GM12873 (cell line): ENCODE measurements around the gene PSTPIP1.

Source experiments
- TF ChIP-seq, protein P1 (sequence below): IDR thresholded peaks from 2 replicates; pipeline ENCODE4 v1.5.1; 2012; ENCODE audit warnings: low read depth, mild to moderate bottlenecking, moderate library complexity, low read length, control low read depth; ENCODE audit not compliant: insufficient read depth; ENCODE audit errors: missing control alignments

Gene PSTPIP1

DNA sequence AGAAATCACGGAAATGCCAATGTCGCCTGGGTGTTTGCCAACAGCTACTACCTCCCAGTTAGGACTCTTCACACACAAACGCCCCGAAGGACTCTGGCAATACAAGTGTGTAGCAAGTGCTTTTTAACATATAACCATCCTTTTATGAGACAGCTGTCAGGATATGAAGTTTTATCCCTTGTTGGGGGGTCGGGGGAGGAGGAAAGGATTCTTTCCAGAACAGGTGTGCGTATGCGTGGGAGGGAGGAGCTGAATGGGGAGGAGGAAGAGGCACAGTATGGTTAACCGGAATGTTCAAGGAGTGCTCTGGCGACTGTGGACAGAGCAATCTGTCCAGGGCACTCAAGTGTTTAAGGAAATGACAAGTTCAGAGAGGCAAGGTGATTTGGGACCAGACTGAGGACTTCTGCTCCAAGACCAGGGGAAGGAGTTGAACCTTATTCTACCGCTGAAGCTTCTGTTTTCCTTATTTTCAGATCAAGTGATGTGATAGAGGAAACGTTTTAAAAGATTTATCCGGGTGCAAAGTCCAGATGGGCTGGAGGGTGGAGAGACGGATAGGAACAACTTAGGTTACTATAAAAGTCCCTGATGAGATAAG lies 74.7 kb downstream of the PSTPIP1 start:
- TF ChIP-seq, protein P1, sequence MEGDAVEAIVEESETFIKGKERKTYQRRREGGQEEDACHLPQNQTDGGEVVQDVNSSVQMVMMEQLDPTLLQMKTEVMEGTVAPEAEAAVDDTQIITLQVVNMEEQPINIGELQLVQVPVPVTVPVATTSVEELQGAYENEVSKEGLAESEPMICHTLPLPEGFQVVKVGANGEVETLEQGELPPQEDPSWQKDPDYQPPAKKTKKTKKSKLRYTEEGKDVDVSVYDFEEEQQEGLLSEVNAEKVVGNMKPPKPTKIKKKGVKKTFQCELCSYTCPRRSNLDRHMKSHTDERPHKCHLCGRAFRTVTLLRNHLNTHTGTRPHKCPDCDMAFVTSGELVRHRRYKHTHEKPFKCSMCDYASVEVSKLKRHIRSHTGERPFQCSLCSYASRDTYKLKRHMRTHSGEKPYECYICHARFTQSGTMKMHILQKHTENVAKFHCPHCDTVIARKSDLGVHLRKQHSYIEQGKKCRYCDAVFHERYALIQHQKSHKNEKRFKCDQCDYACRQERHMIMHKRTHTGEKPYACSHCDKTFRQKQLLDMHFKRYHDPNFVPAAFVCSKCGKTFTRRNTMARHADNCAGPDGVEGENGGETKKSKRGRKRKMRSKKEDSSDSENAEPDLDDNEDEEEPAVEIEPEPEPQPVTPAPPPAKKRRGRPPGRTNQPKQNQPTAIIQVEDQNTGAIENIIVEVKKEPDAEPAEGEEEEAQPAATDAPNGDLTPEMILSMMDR = no peak

DNA sequence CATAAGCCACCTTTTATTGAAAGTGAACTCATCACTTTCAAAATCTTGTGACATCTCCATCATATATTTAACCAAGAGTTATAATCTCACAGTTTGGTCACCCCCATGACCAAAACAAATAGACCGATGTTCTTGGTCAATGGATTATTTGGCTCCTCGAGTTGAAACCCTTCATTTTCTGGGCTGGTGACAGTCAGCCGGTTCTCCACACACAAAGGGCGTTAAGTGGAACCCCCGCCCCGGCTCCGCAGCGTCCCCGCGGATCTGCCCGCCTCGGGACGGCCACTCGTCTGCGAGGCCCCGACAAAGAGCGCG lies 75.2 kb downstream of the PSTPIP1 start:
- TF ChIP-seq, protein P1 = no peak

DNA sequence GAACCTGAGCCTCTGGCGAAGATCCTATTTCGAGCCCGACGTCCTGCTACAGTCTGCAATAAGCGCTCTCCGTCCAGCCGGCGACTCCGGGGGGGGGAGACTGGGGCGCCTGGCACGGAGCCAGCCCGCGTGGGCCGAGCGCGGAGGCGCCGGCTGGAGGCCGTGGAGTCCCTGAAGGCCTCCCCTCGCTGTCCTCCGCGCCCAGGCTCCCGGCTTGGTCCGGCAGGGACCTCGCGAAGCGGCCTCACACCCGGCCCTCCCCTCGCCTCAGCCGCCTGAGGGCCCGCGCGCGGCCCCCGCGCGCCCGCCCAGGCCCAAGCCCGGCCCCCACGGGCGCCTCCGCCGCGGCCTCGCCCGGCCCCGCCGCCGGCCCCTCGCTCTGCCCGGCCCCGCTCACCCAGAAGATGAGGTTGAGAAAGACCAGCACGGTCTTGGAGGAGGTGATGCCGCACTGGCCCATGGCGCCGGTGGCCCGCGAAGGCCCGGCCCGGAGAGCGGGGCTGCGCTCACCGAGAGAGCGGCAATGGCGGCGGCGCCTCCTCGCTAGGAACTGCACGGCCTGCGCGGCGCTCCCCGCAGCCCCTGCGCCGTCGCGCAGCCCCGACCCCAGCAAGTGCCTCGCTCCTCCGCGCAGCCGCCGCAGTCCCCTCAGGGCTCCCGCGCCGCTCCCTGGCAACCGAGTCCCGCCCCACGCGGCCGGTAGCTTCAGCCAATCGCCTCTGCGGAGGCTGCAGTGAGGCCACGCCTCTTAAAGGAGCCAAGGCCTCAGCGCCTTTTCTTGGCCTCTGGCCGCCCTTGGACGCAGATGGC lies 75.8 kb downstream of the PSTPIP1 start, which contains the start of gene TSPAN3:
TSPAN3 (minus strand) TSS at position 615 of the 810 bp plus-strand sequence; CDS start at position 460, 155 bp downstream.
- TF ChIP-seq, protein P1 = no peak

DNA sequence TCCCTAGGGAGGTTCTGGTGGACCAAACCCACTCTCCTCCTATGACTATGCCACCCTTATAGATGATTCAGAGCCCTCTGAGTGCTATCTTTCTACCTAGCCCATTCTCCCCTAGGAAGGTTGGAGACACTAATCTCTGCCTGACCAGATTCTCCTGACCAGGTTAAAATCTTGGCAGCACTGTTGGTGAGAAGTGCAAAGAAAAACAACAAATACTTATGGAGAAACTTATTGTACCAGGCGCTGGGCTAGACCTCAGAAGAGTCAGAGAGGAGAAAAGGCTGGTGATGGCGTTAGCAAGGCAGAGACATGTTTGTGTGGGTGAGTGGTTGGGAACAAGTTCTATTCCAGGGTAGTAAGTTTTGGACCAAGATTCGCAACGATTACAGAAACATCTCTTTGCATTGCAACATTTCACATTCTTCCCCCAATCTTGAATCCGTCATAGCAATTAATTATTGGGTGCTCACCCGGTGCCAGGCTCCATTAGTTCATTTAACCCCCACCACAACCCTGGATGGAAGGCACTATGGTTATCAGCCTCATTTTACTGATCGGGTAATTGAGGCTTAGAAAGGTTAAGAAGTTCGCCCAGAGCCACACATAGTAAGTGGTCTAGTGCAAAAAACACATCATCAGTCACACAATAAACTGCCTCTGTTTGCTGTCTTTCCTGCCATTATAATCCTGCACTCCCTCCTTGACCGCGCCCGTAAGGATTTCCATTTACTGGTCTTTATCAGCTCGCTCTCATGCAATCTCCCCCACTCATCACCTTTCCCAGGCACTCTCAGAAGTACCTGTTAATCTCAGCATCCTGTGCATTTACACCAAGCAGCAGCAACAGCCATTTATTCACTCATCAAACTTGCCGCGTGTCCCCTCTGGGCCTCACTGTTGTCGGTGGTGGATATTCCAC lies 76.6 kb downstream of the PSTPIP1 start:
- TF ChIP-seq, protein P1 = no peak

DNA sequence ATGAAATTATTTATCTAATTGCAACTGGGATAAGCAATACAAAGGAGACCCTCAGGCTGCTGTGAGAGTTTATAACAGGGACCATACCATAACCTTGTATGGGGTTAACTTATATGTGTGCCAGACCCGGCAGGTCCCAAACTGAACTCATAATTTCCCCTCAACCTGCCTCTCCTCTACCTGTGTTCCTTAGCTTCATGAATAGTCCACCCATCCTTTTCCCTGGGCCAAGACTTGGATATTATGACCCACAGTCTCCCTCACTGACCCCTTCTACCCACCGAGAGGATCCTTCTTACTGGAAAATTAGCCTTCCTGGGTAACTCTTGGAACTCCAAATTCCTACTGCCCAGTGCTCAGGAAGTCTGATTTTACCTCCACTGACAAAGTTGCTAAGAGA lies 79.4 kb downstream of the PSTPIP1 start:
- TF ChIP-seq, protein P1 = no peak

DNA sequence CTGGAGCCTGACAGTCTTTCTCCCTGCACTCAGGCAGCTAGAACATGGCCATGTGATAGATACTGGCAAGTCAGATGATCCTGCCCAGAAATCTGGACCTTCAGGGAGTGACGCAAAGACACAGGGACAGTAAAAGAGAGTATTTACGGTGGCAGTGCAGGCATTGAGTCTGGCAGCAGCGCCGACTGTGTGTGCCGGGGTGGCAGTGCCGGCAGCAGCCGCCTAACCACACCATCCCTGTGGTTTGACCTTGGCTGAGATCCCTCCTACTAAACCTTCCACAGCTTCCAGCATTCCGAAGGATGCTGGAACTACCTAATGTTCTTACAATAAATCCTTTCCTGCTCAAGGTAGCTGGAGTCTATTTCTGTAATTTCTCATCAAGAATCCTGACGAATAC lies 80.6 kb downstream of the PSTPIP1 start:
- TF ChIP-seq, protein P1 = no peak
